ENCODE data around the gene EMD. TPM values are rescaled to one million over a fixed set of nuclear protein-coding genes. Genes with fewer than 3 reads are reported as not detected.
A peak's percentile ranks its signal among the peaks of the same experiment; 100 is the strongest.

EMD gene
- total and polyA plus RNA-seq, 2 of the 13 experiments (the other 11 are each of a cell fraction or from before 2014, with no cell fraction given) = 14.5 to 14.9 TPM

DNA sequence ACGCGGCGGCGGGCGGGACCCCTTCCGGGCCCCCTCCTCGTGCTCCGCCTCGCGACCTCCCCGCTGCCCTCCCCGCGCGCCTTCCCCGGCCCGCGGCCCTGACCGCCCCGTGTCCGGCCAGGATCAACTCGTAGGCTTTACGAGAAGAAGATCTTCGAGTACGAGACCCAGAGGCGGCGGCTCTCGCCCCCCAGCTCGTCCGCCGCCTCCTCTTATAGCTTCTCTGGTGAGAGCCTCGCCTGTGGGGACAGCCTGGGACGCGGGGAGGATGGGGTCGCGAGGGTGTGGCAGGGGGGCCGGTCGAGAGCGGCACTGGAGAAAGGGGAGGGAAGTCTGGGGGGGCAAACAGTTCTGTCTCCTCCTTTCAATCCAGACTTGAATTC lies 465 bp downstream of the EMD start (continued):
- TF ChIP-seq, protein P1, sequence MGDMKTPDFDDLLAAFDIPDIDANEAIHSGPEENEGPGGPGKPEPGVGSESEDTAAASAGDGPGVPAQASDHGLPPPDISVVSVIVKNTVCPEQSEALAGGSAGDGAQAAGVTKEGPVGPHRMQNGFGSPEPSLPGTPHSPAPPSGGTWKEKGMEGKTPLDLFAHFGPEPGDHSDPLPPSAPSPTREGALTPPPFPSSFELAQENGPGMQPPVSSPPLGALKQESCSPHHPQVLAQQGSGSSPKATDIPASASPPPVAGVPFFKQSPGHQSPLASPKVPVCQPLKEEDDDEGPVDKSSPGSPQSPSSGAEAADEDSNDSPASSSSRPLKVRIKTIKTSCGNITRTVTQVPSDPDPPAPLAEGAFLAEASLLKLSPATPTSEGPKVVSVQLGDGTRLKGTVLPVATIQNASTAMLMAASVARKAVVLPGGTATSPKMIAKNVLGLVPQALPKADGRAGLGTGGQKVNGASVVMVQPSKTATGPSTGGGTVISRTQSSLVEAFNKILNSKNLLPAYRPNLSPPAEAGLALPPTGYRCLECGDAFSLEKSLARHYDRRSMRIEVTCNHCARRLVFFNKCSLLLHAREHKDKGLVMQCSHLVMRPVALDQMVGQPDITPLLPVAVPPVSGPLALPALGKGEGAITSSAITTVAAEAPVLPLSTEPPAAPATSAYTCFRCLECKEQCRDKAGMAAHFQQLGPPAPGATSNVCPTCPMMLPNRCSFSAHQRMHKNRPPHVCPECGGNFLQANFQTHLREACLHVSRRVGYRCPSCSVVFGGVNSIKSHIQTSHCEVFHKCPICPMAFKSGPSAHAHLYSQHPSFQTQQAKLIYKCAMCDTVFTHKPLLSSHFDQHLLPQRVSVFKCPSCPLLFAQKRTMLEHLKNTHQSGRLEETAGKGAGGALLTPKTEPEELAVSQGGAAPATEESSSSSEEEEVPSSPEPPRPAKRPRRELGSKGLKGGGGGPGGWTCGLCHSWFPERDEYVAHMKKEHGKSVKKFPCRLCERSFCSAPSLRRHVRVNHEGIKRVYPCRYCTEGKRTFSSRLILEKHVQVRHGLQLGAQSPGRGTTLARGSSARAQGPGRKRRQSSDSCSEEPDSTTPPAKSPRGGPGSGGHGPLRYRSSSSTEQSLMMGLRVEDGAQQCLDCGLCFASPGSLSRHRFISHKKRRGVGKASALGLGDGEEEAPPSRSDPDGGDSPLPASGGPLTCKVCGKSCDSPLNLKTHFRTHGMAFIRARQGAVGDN (CRISPR knock-in tag; IDR thresholded peaks at IDR 0.05) = peak; percentile 12; the same call in 1 of the 2 replicates
- TF ChIP-seq ZNF292 (CRISPR knock-in tag; IDR thresholded peaks at IDR 0.05; ENCODE audit: borderline replicate concordance, low read depth) = no peak
- TF ChIP-seq ZBTB38 (CRISPR knock-in tag; IDR thresholded peaks at IDR 0.05) = 0 out of 2 replicates have a peak, but pooled peaks have one; percentile 1
- TF ChIP-seq, protein P2, sequence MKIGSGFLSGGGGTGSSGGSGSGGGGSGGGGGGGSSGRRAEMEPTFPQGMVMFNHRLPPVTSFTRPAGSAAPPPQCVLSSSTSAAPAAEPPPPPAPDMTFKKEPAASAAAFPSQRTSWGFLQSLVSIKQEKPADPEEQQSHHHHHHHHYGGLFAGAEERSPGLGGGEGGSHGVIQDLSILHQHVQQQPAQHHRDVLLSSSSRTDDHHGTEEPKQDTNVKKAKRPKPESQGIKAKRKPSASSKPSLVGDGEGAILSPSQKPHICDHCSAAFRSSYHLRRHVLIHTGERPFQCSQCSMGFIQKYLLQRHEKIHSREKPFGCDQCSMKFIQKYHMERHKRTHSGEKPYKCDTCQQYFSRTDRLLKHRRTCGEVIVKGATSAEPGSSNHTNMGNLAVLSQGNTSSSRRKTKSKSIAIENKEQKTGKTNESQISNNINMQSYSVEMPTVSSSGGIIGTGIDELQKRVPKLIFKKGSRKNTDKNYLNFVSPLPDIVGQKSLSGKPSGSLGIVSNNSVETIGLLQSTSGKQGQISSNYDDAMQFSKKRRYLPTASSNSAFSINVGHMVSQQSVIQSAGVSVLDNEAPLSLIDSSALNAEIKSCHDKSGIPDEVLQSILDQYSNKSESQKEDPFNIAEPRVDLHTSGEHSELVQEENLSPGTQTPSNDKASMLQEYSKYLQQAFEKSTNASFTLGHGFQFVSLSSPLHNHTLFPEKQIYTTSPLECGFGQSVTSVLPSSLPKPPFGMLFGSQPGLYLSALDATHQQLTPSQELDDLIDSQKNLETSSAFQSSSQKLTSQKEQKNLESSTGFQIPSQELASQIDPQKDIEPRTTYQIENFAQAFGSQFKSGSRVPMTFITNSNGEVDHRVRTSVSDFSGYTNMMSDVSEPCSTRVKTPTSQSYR (CRISPR knock-in tag; IDR thresholded peaks at IDR 0.05; ENCODE audit: borderline replicate concordance) = no peak
- TF ChIP-seq RFX5 (IDR thresholded peaks at IDR 0.05; ENCODE audit: low read depth, low read length) = no peak
- no peak for TF ChIP-seq SP5 (CRISPR knock-in tag; IDR thresholded peaks at IDR 0.05; ENCODE audit: borderline replicate concordance, low read depth)
- TF ChIP-seq REXO4 (CRISPR knock-in tag; IDR thresholded peaks at IDR 0.05; ENCODE audit: borderline replicate concordance) = no peak
- TF ChIP-seq, protein P3, sequence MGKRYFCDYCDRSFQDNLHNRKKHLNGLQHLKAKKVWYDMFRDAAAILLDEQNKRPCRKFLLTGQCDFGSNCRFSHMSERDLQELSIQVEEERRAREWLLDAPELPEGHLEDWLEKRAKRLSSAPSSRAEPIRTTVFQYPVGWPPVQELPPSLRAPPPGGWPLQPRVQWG (CRISPR knock-in tag; IDR thresholded peaks at IDR 0.05; ENCODE audit: borderline replicate concordance, low read depth) = no peak
- no peak for TF ChIP-seq NONO (IDR thresholded peaks at IDR 0.05)
- TF ChIP-seq NONO (CRISPR knock-in tag; conservative IDR thresholded peaks at IDR 0.05) = peak; percentile 6; the same call in 1 of the 2 replicates
- TF ChIP-seq ZNF768 (CRISPR knock-in tag; IDR thresholded peaks at IDR 0.05) = 0 out of 2 replicates have a peak, but pooled peaks have one; percentile 5
- peak; percentile 17 for TF ChIP-seq AGO2 (optimal IDR thresholded peaks at IDR 0.05; ENCODE audit: low read depth, low read length)
- 0 out of 2 replicates have a peak, but pooled peaks have one; percentile 28 for TF ChIP-seq ZNF558 (CRISPR knock-in tag; IDR thresholded peaks at IDR 0.05; ENCODE audit: borderline replicate concordance)
- TF ChIP-seq IKZF4 (CRISPR knock-in tag; IDR thresholded peaks at IDR 0.05; ENCODE audit: borderline replicate concordance, low read depth, not compliant biosample characterization) = no peak
- TF ChIP-seq, protein P4, sequence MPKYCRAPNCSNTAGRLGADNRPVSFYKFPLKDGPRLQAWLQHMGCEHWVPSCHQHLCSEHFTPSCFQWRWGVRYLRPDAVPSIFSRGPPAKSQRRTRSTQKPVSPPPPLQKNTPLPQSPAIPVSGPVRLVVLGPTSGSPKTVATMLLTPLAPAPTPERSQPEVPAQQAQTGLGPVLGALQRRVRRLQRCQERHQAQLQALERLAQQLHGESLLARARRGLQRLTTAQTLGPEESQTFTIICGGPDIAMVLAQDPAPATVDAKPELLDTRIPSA (CRISPR knock-in tag; IDR thresholded peaks at IDR 0.05; ENCODE audit: borderline replicate concordance) = no peak
- TF ChIP-seq ESRRA (CRISPR knock-in tag; IDR thresholded peaks at IDR 0.05; ENCODE audit: low read depth) = no peak
- no peak for TF ChIP-seq HHEX (CRISPR knock-in tag; IDR thresholded peaks at IDR 0.05)
